IMR-90 (cell line): ENCODE results near the gene FCSK. TPM values are rescaled to one million over a fixed set of nuclear protein-coding genes. Genes with fewer than 3 reads are reported as not detected.

ENCODE experiments used
- ATAC-seq: fragments of 200-7000 bp; cut with Tn5 transposase; 2 replicates; pipeline ENCODE4 v1.9.1; 2020; ENCODE audit warnings: low read depth, mild to moderate bottlenecking, moderate library complexity
- BruUV-seq: library from RNA; stranded (reverse); fragments of 400-500 nt; replicated peaks from 2 replicates; lab custom pipeline; 2021; lab: Mats Ljungman, UMichigan
- CTCF ChIA-PET: fragments of 300-600 bp; formaldehyde crosslinking; extraction: SDS; loops from one replicate; lab custom pipeline; 2021; ENCODE audit warnings: antibody characterized with exemption; lab: Yijun Ruan, JAX
- POLR2A ChIA-PET: fragments of 300-600 bp; sonication (Branson Sonifier 250); formaldehyde crosslinking; loops from one replicate; lab custom pipeline; 2022; ENCODE audit warnings: antibody characterized with exemption; ENCODE audit not compliant: unreplicated experiment; lab: Charles Lee
- DNase-seq: peaks from one replicate; pipeline ENCODE4 v3.0.0; 2013
- H2AFZ ChIP-seq: replicated peaks from 2 replicates; pipeline ENCODE3; 2013; ENCODE audit warnings: low read length, mild to moderate bottlenecking; ENCODE audit not compliant: poor library complexity
- H2AK5ac ChIP-seq: 2 replicates; pipeline ENCODE4 v1.6.1; 2013; ENCODE audit warnings: low read depth, low read length, inconsistent platforms
- H2AK9ac ChIP-seq: replicated peaks from 2 replicates; pipeline ENCODE3; 2013; ENCODE audit warnings: mild to moderate bottlenecking, low read depth, low read length, moderate library complexity; ENCODE audit not compliant: poor library complexity
- H2BK120ac ChIP-seq: 2 replicates; pipeline ENCODE4 v1.6.1; 2013; ENCODE audit warnings: low read depth, low read length, inconsistent platforms
- H2BK15ac ChIP-seq: 3 replicates; pipeline ENCODE4 v1.6.1; 2013; ENCODE audit warnings: low read depth, low read length, inconsistent platforms
- H2BK20ac ChIP-seq: 2 replicates; pipeline ENCODE4 v1.6.1; 2013; ENCODE audit warnings: low read depth, mild to moderate bottlenecking, inconsistent platforms, low read length, moderate library complexity
- H2BK5ac ChIP-seq: 2 replicates; pipeline ENCODE4 v1.6.1; 2013; ENCODE audit warnings: mild to moderate bottlenecking, low read depth, low read length, inconsistent platforms; ENCODE audit not compliant: poor library complexity, severe bottlenecking
- H3K14ac ChIP-seq: replicated peaks from 2 replicates; pipeline ENCODE4 v1.6.1; 2013; ENCODE audit warnings: low read depth, low read length, inconsistent platforms
- H3K18ac ChIP-seq: 2 replicates; pipeline ENCODE4 v1.6.1; 2013; ENCODE audit warnings: low read depth, low read length, control low read depth
- H3K23ac ChIP-seq: 2 replicates; pipeline ENCODE4 v1.6.1; 2013; ENCODE audit warnings: low read depth, low read length, inconsistent platforms
- H3K27ac ChIP-seq: 2 replicates; pipeline ENCODE4 v1.5.1; 2013; ENCODE audit warnings: mild to moderate bottlenecking, control low read depth, low read length; ENCODE audit not compliant: insufficient read depth
- H3K27me3 ChIP-seq: 2 replicates; pipeline ENCODE4 v1.6.1; 2013; ENCODE audit warnings: low read length; ENCODE audit not compliant: control insufficient read depth, insufficient read depth
- H3K36me3 ChIP-seq: 2 replicates; pipeline ENCODE4 v1.6.1; 2013; ENCODE audit warnings: low read length, mixed read lengths; ENCODE audit not compliant: control insufficient read depth, insufficient read depth
- H3K4ac ChIP-seq: 2 replicates; pipeline ENCODE4 v1.6.1; 2013; ENCODE audit warnings: low read depth, low read length, inconsistent platforms
- H3K4me1 ChIP-seq: 2 replicates; pipeline ENCODE4 v1.6.1; 2013; ENCODE audit warnings: low read length, mixed read lengths; ENCODE audit not compliant: control insufficient read depth, insufficient read depth
- H3K4me2 ChIP-seq: 2 replicates; pipeline ENCODE4 v1.6.1; 2013; ENCODE audit warnings: low read depth, mild to moderate bottlenecking, control low read depth, low read length, moderate library complexity
- H3K4me3 ChIP-seq: 2 replicates; pipeline ENCODE4 v1.5.1; 2013; ENCODE audit warnings: low read depth, mild to moderate bottlenecking, control low read depth, low read length, moderate library complexity; ENCODE audit not compliant: insufficient read depth
- H3K56ac ChIP-seq: 2 replicates; pipeline ENCODE4 v1.6.1; 2013; ENCODE audit warnings: low read length, inconsistent platforms; ENCODE audit not compliant: insufficient read depth; ENCODE audit errors: extremely low read depth
- H3K79me1 ChIP-seq, 2 experiments: 2 replicates each; pipeline ENCODE4 v1.6.1; 2013; ENCODE audit warnings: low read length in 2 of 2, inconsistent platforms in 1 of 2, low read depth in 1 of 2
- H3K9ac ChIP-seq: 2 replicates; pipeline ENCODE4 v1.6.1; 2013; ENCODE audit warnings: low read depth, low read length, control low read depth
- H3K9me1 ChIP-seq: 2 replicates; pipeline ENCODE4 v1.6.1; 2013; ENCODE audit warnings: low read length, inconsistent platforms; ENCODE audit not compliant: insufficient read depth
- H3K9me3 ChIP-seq: 2 replicates; pipeline ENCODE4 v1.6.1; 2013; ENCODE audit warnings: low read length; ENCODE audit not compliant: control insufficient read depth, insufficient read depth
- H4K20me1 ChIP-seq: 2 replicates; pipeline ENCODE4 v1.6.1; 2013; ENCODE audit warnings: low read length, inconsistent platforms; ENCODE audit not compliant: insufficient read depth
- H4K5ac ChIP-seq: 2 replicates; pipeline ENCODE4 v1.6.1; 2013; ENCODE audit warnings: mild to moderate bottlenecking, low read depth, low read length, control low read depth
- H4K8ac ChIP-seq, 2 experiments: 2 replicates each; pipeline ENCODE4 v1.6.1; 2013; ENCODE audit warnings: low read depth in 2 of 2, low read length in 2 of 2, control low read depth in 1 of 2, inconsistent platforms in 1 of 2
- H4K91ac ChIP-seq: 2 replicates; pipeline ENCODE4 v1.6.1; 2013; ENCODE audit warnings: low read depth, low read length, inconsistent platforms; ENCODE audit not compliant: insufficient read depth
- BHLHE40 ChIP-seq: fragments of 150-350 bp; IDR thresholded peaks from 2 replicates; pipeline ENCODE4 v1.6.1; 2016; ENCODE audit warnings: mild to moderate bottlenecking, low read depth, low read length
- CEBPB ChIP-seq: IDR thresholded peaks from 2 replicates; pipeline ENCODE4 v1.6.1; 2012; ENCODE audit warnings: low read depth, low read length, improper control_type of control experiment
- CHD1 ChIP-seq: IDR thresholded peaks from 2 replicates; pipeline ENCODE4 v1.6.1; 2012; ENCODE audit warnings: low read depth, low read length, improper control_type of control experiment
- FOS ChIP-seq: fragments of 150-350 bp; IDR thresholded peaks from 2 replicates; pipeline ENCODE4 v1.6.1; 2016; ENCODE audit warnings: low read depth, low read length
- MAFK ChIP-seq: IDR thresholded peaks from 2 replicates; pipeline ENCODE4 v1.6.1; 2012; ENCODE audit warnings: low read depth, low read length, improper control_type of control experiment
- MAZ ChIP-seq: IDR thresholded peaks from 2 replicates; pipeline ENCODE4 v1.6.1; 2012; ENCODE audit warnings: low read depth, mild to moderate bottlenecking, low read length, improper control_type of control experiment, moderate library complexity, borderline replicate concordance
- MXI1 ChIP-seq: IDR thresholded peaks from 2 replicates; pipeline ENCODE4 v1.6.1; 2012; ENCODE audit warnings: low read depth, mild to moderate bottlenecking, low read length, moderate library complexity, borderline replicate concordance
- NFE2L2 ChIP-seq: fragments of 150-350 bp; IDR thresholded peaks from 2 replicates; pipeline ENCODE4 v1.6.1; 2016; ENCODE audit warnings: low read depth, mild to moderate bottlenecking, low read length
- POLR2A ChIP-seq: IDR thresholded peaks from 2 replicates; pipeline ENCODE4 v1.6.1; 2012; ENCODE audit warnings: mild to moderate bottlenecking, low read depth, low read length
- RAD21 ChIP-seq: IDR thresholded peaks from 2 replicates; pipeline ENCODE4 v1.6.1; 2012; ENCODE audit warnings: low read length, improper control_type of control experiment
- RCOR1 ChIP-seq: IDR thresholded peaks from 2 replicates; pipeline ENCODE4 v1.6.1; 2012; ENCODE audit warnings: mild to moderate bottlenecking, low read length, improper control_type of control experiment; ENCODE audit not compliant: insufficient replicate concordance
- RFX5 ChIP-seq: IDR thresholded peaks from 2 replicates; pipeline ENCODE4 v1.8.0; 2012; ENCODE audit warnings: low read depth, mild to moderate bottlenecking, low read length, moderate library complexity
- SMC3 ChIP-seq: fragments of 150-350 bp; IDR thresholded peaks from 2 replicates; pipeline ENCODE4 v1.6.1; 2016; ENCODE audit warnings: low read depth, mild to moderate bottlenecking, antibody characterized with exemption, low read length, moderate library complexity
- WGBS, 2 experiments: methylation state at CpG; one replicate each; pipeline versions ENCODE4 v1.1.5 to v1.1.7; 2013; ENCODE audit warnings: missing lambda C conversion rate in 2 of 2; ENCODE audit not compliant: insufficient read length in 1 of 2; ENCODE audit errors: extremely low coverage in 2 of 2; 5-methylcytosine and 5-hydroxymethylcytosine counted together
- dilution Hi-C: fragments of 300-500 bp; cut with HindIII; formaldehyde crosslinking; loops from one replicate; pipeline ENCODE4 v1.14.3; 2018; ENCODE audit warnings: low sequenced_read_pairs; ENCODE audit not compliant: unreplicated experiment
- in situ Hi-C: fragments of 300-500 bp; cut with MboI; formaldehyde crosslinking; loops from 3 replicates; pipeline ENCODE4 v1.14.3; 2019; ENCODE audit warnings: low sequenced_read_pairs, inconsistent platforms, mixed read lengths
- intact Hi-C: fragments of 100-400 bp; cut with micrococcal nuclease; formaldehyde crosslinking; loops from 2 replicates; pipeline ENCODE4 v1.10.0; 2022
- polyA plus RNA-seq, 3 experiments: library from polyadenylated mRNA; depleted of rRNA; stranded (reverse); fragments of >200 nt; gene quantifications; 2 replicates each; pipeline ENCODE4 v1.2.3, GENCODE V29; 2012; ENCODE audit warnings: low replicate concordance in 1 of 3
- total RNA-seq: library from RNA; depleted of rRNA; stranded (reverse); fragments of >200 nt; gene quantifications from 2 replicates; pipeline ENCODE4 v1.2.3, GENCODE V29; 2012
- TF ChIP-seq, protein P1 (sequence below): fragments of 150-350 bp; IDR thresholded peaks from 2 replicates; pipeline ENCODE4 v1.6.1; 2016; ENCODE audit warnings: low read depth, mild to moderate bottlenecking, low read length, moderate library complexity, borderline replicate concordance
- TF ChIP-seq, protein P2 (sequence below): fragments of 150-350 bp; IDR thresholded peaks from 2 replicates; pipeline ENCODE4 v1.6.1; 2017; ENCODE audit warnings: mild to moderate bottlenecking, antibody characterized with exemption, low read length, low read depth
- TF ChIP-seq, protein P3 (sequence below): conservative IDR thresholded peaks from 2 replicates; pipeline ENCODE4 v1.5.1; 2012; ENCODE audit warnings: mild to moderate bottlenecking, low read depth, low read length, improper control_type of control experiment

FCSK gene
- total and polyA plus RNA-seq, 2 of the 4 experiments (the other 2 are of a cell fraction): 6.1 to 7.2 TPM

DNA sequence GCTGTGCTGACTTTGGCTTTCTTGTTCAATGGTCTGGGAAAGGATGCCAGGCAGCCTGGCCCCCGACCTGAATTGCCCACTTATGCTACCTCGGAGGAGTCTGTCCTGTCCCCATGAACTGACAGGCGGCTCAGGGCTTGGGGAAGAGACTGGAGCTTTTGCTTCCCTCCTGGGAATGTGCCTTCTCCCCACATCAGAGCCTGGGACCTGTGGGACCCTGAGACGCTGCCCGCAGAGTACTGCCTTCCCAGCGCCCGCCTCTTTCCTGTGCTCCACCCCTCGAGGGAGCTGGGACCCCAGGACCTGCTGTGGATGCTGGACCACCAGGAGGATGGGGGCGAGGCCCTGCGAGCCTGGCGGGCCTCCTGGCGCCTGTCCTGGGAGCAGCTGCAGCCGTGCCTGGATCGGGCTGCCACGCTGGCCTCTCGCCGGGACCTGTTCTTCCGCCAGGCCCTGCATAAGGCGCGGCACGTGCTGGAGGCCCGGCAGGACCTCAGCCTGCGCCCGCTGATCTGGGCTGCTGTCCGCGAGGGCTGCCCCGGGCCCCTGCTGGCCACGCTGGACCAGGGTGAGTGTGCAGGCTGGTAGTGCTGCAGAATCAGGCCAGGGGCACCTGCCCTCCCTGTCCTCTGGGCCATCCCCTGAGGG is 18.5 kb downstream of the FCSK start:
- Histone ChIP-seq H2BK15ac (no peak overlapping the region), H3K4me3 (no peak overlapping the region), H2BK20ac (no peak overlapping the region), H4K8ac (no peak overlapping the region), H3K27ac (no peak overlapping the region), H4K20me1 (no peaks in the 10 kb centered on the region; the same call in 1 of the 2 replicates), H4K91ac (no peak overlapping the region), H4K5ac (no peak overlapping the region), H3K18ac (no peak overlapping the region), H3K79me1 (peaks cover 0 to 4% of the 10 kb centered on the region in 2 experiments; a peak in 1 of 4 replicates), H3K56ac (no peak overlapping the region), H3K9ac (no peak overlapping the region), H2AK5ac (no peak overlapping the region), H3K4me1 (peaks cover 6% of the 10 kb centered on the region), H3K27me3 (no peaks in the 10 kb centered on the region), H2AK9ac (no peak overlapping the region), H3K14ac (no peak overlapping the region), H3K4me2 (no peak overlapping the region), H3K9me3 (no peaks in the 10 kb centered on the region), H3K9me1 (0 out of 2 replicates have a peak, but pooled peaks cover 8% of the 10 kb centered on the region), H3K23ac (no peak overlapping the region), H2AFZ (no peak overlapping the region), H2BK120ac (no peak overlapping the region), H3K4ac (no peak overlapping the region), H2BK5ac (no peak overlapping the region), H3K36me3 (peaks cover 7% of the 10 kb centered on the region; the same call in 1 of the 2 replicates)
- no peak for ATAC-seq
- WGBS, 2 experiments: 87% methylated on average over 14 of the region's 28 CpGs; no CpG with 5 or more reads in 1 of the 2 experiments
- ChIA-PET CTCF (no interaction called here), POLR2A (no interaction called here)
- in situ Hi-C loops (no loop called here), intact Hi-C loops (no loop called here), dilution Hi-C loops (no loop called here)
- TF ChIP-seq, protein P1, sequence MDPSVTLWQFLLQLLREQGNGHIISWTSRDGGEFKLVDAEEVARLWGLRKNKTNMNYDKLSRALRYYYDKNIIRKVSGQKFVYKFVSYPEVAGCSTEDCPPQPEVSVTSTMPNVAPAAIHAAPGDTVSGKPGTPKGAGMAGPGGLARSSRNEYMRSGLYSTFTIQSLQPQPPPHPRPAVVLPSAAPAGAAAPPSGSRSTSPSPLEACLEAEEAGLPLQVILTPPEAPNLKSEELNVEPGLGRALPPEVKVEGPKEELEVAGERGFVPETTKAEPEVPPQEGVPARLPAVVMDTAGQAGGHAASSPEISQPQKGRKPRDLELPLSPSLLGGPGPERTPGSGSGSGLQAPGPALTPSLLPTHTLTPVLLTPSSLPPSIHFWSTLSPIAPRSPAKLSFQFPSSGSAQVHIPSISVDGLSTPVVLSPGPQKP: no peak
- no peak for TF ChIP-seq CHD1
- TF ChIP-seq MAZ: no peak
- TF ChIP-seq CEBPB: no peak
- TF ChIP-seq RFX5: no peak
- TF ChIP-seq RCOR1: no peak
- no peak for TF ChIP-seq SMC3
- TF ChIP-seq MXI1: no peak
- no peak for TF ChIP-seq BHLHE40
- TF ChIP-seq, protein P2, sequence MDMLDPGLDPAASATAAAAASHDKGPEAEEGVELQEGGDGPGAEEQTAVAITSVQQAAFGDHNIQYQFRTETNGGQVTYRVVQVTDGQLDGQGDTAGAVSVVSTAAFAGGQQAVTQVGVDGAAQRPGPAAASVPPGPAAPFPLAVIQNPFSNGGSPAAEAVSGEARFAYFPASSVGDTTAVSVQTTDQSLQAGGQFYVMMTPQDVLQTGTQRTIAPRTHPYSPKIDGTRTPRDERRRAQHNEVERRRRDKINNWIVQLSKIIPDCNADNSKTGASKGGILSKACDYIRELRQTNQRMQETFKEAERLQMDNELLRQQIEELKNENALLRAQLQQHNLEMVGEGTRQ: no peak
- no peak for TF ChIP-seq MAFK
- TF ChIP-seq, protein P3, sequence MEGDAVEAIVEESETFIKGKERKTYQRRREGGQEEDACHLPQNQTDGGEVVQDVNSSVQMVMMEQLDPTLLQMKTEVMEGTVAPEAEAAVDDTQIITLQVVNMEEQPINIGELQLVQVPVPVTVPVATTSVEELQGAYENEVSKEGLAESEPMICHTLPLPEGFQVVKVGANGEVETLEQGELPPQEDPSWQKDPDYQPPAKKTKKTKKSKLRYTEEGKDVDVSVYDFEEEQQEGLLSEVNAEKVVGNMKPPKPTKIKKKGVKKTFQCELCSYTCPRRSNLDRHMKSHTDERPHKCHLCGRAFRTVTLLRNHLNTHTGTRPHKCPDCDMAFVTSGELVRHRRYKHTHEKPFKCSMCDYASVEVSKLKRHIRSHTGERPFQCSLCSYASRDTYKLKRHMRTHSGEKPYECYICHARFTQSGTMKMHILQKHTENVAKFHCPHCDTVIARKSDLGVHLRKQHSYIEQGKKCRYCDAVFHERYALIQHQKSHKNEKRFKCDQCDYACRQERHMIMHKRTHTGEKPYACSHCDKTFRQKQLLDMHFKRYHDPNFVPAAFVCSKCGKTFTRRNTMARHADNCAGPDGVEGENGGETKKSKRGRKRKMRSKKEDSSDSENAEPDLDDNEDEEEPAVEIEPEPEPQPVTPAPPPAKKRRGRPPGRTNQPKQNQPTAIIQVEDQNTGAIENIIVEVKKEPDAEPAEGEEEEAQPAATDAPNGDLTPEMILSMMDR: no peak
- TF ChIP-seq POLR2A: no peak
- no peak for TF ChIP-seq RAD21
- TF ChIP-seq NFE2L2: no peak
- TF ChIP-seq FOS: no peak
- no TSS peak for BruUV-seq
- no peak for DNase-seq
